HG03439 (cell line): ENCODE results near the gene RAPGEF4.

Source experiments
- ATAC-seq: cut with Tn5 transposase; IDR thresholded peaks from one replicate; pipeline ENCODE4 v1.9.1; 2021; ENCODE audit warnings: mild to moderate bottlenecking, moderate library complexity; ENCODE audit not compliant: unreplicated experiment

The RAPGEF4 gene

GRCh38 chr2:172993931-172994717 is 258.5 kb downstream of the RAPGEF4 start:
- no peak for ATAC-seq

GRCh38 chr2:172994864-172995263 is 259.2 kb downstream of the RAPGEF4 start:
- ATAC-seq: no peak

- ATAC-seq: no peak
Measured at GRCh38 chr2:172995323-172996244, 259.9 kb downstream of the RAPGEF4 start.

GRCh38 chr2:172996387-172996961 is 260.8 kb downstream of the RAPGEF4 start:
- ATAC-seq: no peak

GRCh38 chr2:172997031-172997430 is 261.4 kb downstream of the RAPGEF4 start:
- no peak for ATAC-seq

- ATAC-seq: no peak
Measured at GRCh38 chr2:172998547-172999272, 263.1 kb downstream of the RAPGEF4 start.

- no peak for ATAC-seq
Measured at GRCh38 chr2:172999641-173000386, 264.2 kb downstream of the RAPGEF4 start.

GRCh38 chr2:173001664-173002604 is 266.3 kb downstream of the RAPGEF4 start:
- ATAC-seq: no peak

GRCh38 chr2:173002751-173003541 is 267.3 kb downstream of the RAPGEF4 start:
- ATAC-seq: no peak

GRCh38 chr2:173008786-173009185 is 273.1 kb downstream of the RAPGEF4 start:
- no peak for ATAC-seq

GRCh38 chr2:173010233-173010632 is 274.6 kb downstream of the RAPGEF4 start:
- no peak for ATAC-seq

GRCh38 chr2:173016451-173016850 is 280.8 kb downstream of the RAPGEF4 start:
- ATAC-seq: no peak

GRCh38 chr2:173017646-173018420 is 282.2 kb downstream of the RAPGEF4 start:
- ATAC-seq: no peak

- ATAC-seq: no peak
Measured at GRCh38 chr2:173019755-173020154, 284.1 kb downstream of the RAPGEF4 start.

- ATAC-seq: no peak
Measured at GRCh38 chr2:173021939-173022371, 286.3 kb downstream of the RAPGEF4 start.

GRCh38 chr2:173023718-173024117 is 288.1 kb downstream of the RAPGEF4 start:
- no peak for ATAC-seq

GRCh38 chr2:173026479-173026878 is 290.8 kb downstream of the RAPGEF4 start:
- ATAC-seq: no peak
